GM18517 (cell line): ENCODE data around the gene ALPP.
"Not testable (repeated sequence)": the region's sequence is repeated elsewhere in the genome, so short reads cannot be mapped to it uniquely, and the experiment has no call there.

Source experiments
- ATAC-seq: cut with Tn5 transposase; IDR thresholded peaks from one replicate; pipeline ENCODE4 v1.9.1; 2021; ENCODE audit warnings: mild to moderate bottlenecking, moderate library complexity; ENCODE audit not compliant: unreplicated experiment

ALPP gene

GRCh38 chr2:232400256-232401015 lies 21.9 kb downstream of the ALPP start:
- ATAC-seq, result no peak

- no peak for ATAC-seq
Observed at GRCh38 chr2:232402518-232402917, 24.0 kb downstream of the ALPP start.

- ATAC-seq, result no peak
Observed at GRCh38 chr2:232405943-232406510, 27.5 kb downstream of the ALPP start.

- no peak for ATAC-seq
Observed at GRCh38 chr2:232406556-232407310, 28.2 kb downstream of the ALPP start, which contains the start of gene ALPG. TSS of gene ALPG (plus strand) at chr2:232406844. CDS start at chr2:232406895, 51 bp downstream.

- not testable (repeated sequence) for ATAC-seq
Observed at GRCh38 chr2:232407428-232408150, 29.0 kb downstream of the ALPP start.

GRCh38 chr2:232408269-232408668 lies 29.7 kb downstream of the ALPP start:
- not testable (repeated sequence) for ATAC-seq

- not testable (repeated sequence) for ATAC-seq
Observed at GRCh38 chr2:232409617-232410016, 31.1 kb downstream of the ALPP start.

- no peak for ATAC-seq
Observed at GRCh38 chr2:232410238-232410900, 31.8 kb downstream of the ALPP start.

GRCh38 chr2:232411901-232412629 lies 33.5 kb downstream of the ALPP start:
- ATAC-seq, result no peak

GRCh38 chr2:232412986-232413385 lies 34.4 kb downstream of the ALPP start:
- ATAC-seq, result no peak

- ATAC-seq, result no peak
Observed at GRCh38 chr2:232415138-232415690, 36.7 kb downstream of the ALPP start.

GRCh38 chr2:232415736-232416520 lies 37.4 kb downstream of the ALPP start:
- ATAC-seq, result no peak

GRCh38 chr2:232416521-232417470 lies 38.2 kb downstream of the ALPP start:
- ATAC-seq, result no peak

GRCh38 chr2:232417489-232417888 lies 38.9 kb downstream of the ALPP start:
- ATAC-seq, result no peak

- ATAC-seq, result no peak
Observed at GRCh38 chr2:232418056-232418455, 39.5 kb downstream of the ALPP start.

GRCh38 chr2:232418466-232419244 lies 40.1 kb downstream of the ALPP start:
- ATAC-seq, result no peak
